GM23338 (cell line): Measurements from ENCODE around the gene POLA1.

Source experiments
- CTCF ChIP-seq, 2 experiments: fragments of 200-600 bp in 1 of 2; sonication (generic) in 1 of 2; conservative IDR thresholded peaks; 2 replicates each; pipeline versions ENCODE4 v1.5.1 to v1.6.1; 2016 to 2017; ENCODE audit warnings: antibody characterized with exemption in 2 of 2, low read depth in 2 of 2, mild to moderate bottlenecking in 2 of 2, moderate library complexity in 1 of 2
- ETS1 ChIP-seq: IDR thresholded peaks from 2 replicates; pipeline ENCODE4 v1.6.1; 2016; ENCODE audit warnings: antibody characterized with exemption
- EZH2 ChIP-seq: fragments of 200-600 bp; sonication (generic); IDR thresholded peaks from one replicate; pipeline ENCODE4 v1.8.0; 2017; ENCODE audit warnings: antibody characterized with exemption, mild to moderate bottlenecking, low read depth; ENCODE audit not compliant: unreplicated experiment
- POLR2AphosphoS5 ChIP-seq: IDR thresholded peaks from 2 replicates; pipeline ENCODE4 v1.6.1; 2016; ENCODE audit warnings: antibody characterized with exemption, low read depth
- ZNF114 ChIP-seq: fragments of 250-450 bp; sonication (Bioruptor Pico); IDR thresholded peaks from 2 replicates; pipeline ENCODE4 v1.5.0; 2020; ENCODE audit warnings: mild to moderate bottlenecking, moderate library complexity

GRCh38 chrX:24789047-24789446 lies 95.3 kb downstream of the POLA1 start:
- TF ChIP-seq CTCF (conservative IDR thresholded peaks at IDR 0.05; ENCODE audit: low read depth in 2 of 2) (no peak), POLR2AphosphoS5 (no peak), EZH2 (no peak), ETS1 (no peak), ZNF114 (CRISPR knock-in tag) (no peak)
